AG09319 (cell line): Measurements from ENCODE around the gene CSNK1G1.
A peak's percentile ranks its signal among the peaks of the same experiment; 100 is the strongest.

Source experiments
- DNase-seq: peaks from one replicate; pipeline ENCODE4 v3.0.0-alpha.2; 2010; ENCODE audit warnings: low read depth; ENCODE audit errors: extremely low read depth
- CTCF ChIP-seq: IDR thresholded peaks from 2 replicates; pipeline ENCODE4 v1.5.1; 2011; ENCODE audit warnings: low read depth, mild to moderate bottlenecking, inconsistent platforms, low read length, moderate library complexity

CSNK1G1 gene

GRCh38 chr15:64247535-64247905 is 108.5 kb downstream of the CSNK1G1 start:
- no peak for DNase-seq
- no peak for TF ChIP-seq CTCF

GRCh38 chr15:64246364-64247189 is 109.4 kb downstream of the CSNK1G1 start:
- peak; percentile 25 for DNase-seq

GRCh38 chr15:64245405-64245804 is 110.6 kb downstream of the CSNK1G1 start:
- TF ChIP-seq CTCF: no peak
- DNase-seq: no peak

More at GRCh38 chr15:64246364-64247189, 109.4 kb downstream of the CSNK1G1 start:
- TF ChIP-seq CTCF: no peak

GRCh38 chr15:64237677-64238076 is 118.3 kb downstream of the CSNK1G1 start:
- DNase-seq: no peak
- no peak for TF ChIP-seq CTCF

- DNase-seq: no peak
- no peak for TF ChIP-seq CTCF
Measured at GRCh38 chr15:64236156-64236894, 119.6 kb downstream of the CSNK1G1 start.

- no peak for DNase-seq
- no peak for TF ChIP-seq CTCF
Measured at GRCh38 chr15:64235552-64235951, 120.4 kb downstream of the CSNK1G1 start.

- DNase-seq: no peak
- no peak for TF ChIP-seq CTCF
Measured at GRCh38 chr15:64233299-64233698, 122.7 kb downstream of the CSNK1G1 start.
